ENCODE data around the gene SPAM1. TPM values are rescaled to one million over a fixed set of nuclear protein-coding genes. Genes with fewer than 3 reads are reported as not detected.

Gene SPAM1
- total and polyA plus RNA-seq, 2 experiments from 2014 or later = not detected

GRCh38 chr7:123939784-123940183, 14.7 kb downstream of the SPAM1 start:
- Histone ChIP-seq H3K36me3 (ENCODE audit: insufficient read depth) (peaks cover 4% of the 10 kb centered on the region; the same call in 1 of the 2 replicates), H3K4me1 (ENCODE audit: insufficient read depth) (peaks cover 33% of the 10 kb centered on the region), H3K27me3 (ENCODE audit: insufficient read depth) (no peaks in the 10 kb centered on the region), H3K79me2 (replicated peaks; ENCODE audit: insufficient read depth) (no peaks in the 10 kb centered on the region), H3K27ac (ENCODE audit: low read depth) (no peak overlapping the region), H3K4me3 (no peak overlapping the region), H3K9me2 (ENCODE audit: insufficient read depth) (no peaks in the 10 kb centered on the region), H3F3A (replicated peaks; ENCODE audit: low read depth) (no peaks in the 10 kb centered on the region), H3K4me2 (no peak overlapping the region), H2AFZ (no peak overlapping the region), H4K20me1 (replicated peaks; ENCODE audit: insufficient read depth) (no peaks in the 10 kb centered on the region)
- Mint-ChIP-seq H3K27ac (peak overlapping the region; percentile 69; the same call in 1 of the 2 replicates), H3K36me3 (ENCODE audit: low read depth) (peaks cover 6% of the 10 kb centered on the region; the same call in 1 of the 3 replicates), H3K27me3 (ENCODE audit: insufficient read depth, low read depth, poor library complexity) (no peaks in the 10 kb centered on the region), H3K4me1 (peaks cover 29% of the 10 kb centered on the region), H3K9me3 (peaks cover 6% of the 10 kb centered on the region), H3K4me3 (no peak overlapping the region)
- ATAC-seq = no peak
- no peak for DNase-seq (ENCODE audit: low spot score)
- TF ChIP-seq JUNB (IDR thresholded peaks at IDR 0.05; ENCODE audit: unreplicated experiment) = no peak
- TF ChIP-seq STAT1 (IDR thresholded peaks at IDR 0.05; ENCODE audit: unreplicated experiment) = no peak
- no peak for TF ChIP-seq POLR2AphosphoS5 (IDR thresholded peaks at IDR 0.05; ENCODE audit: low read depth)
- no peak for TF ChIP-seq ZNF462 (CRISPR knock-in tag; IDR thresholded peaks at IDR 0.05)
- TF ChIP-seq REST (IDR thresholded peaks at IDR 0.05; ENCODE audit: unreplicated experiment) = no peak
- TF ChIP-seq ZNF114 (CRISPR knock-in tag; IDR thresholded peaks at IDR 0.05) = no peak
- TF ChIP-seq ZNF331 (CRISPR knock-in tag; IDR thresholded peaks at IDR 0.05; ENCODE audit: low read depth) = no peak
- no peak for TF ChIP-seq CREB1 (CRISPR knock-in tag; IDR thresholded peaks at IDR 0.05; ENCODE audit: low read depth)
- no peak for TF ChIP-seq EZH2phosphoT487 (IDR thresholded peaks at IDR 0.05; ENCODE audit: unreplicated experiment)
- TF ChIP-seq EZH2 (IDR thresholded peaks at IDR 0.05; ENCODE audit: low read depth, unreplicated experiment) = no peak
- TF ChIP-seq CTCF (conservative IDR thresholded peaks at IDR 0.05; ENCODE audit: low read depth in 2 of 2) = no peak
- TF ChIP-seq NANOG (IDR thresholded peaks at IDR 0.05; ENCODE audit: borderline replicate concordance) = no peak
- no peak for TF ChIP-seq ETS1 (IDR thresholded peaks at IDR 0.05)
